ENCODE results near the gene CNOT3.

The CNOT3 gene

GRCh38 chr19:54123682-54124081 is 13.9 kb upstream of the CNOT3 start:
- no peak for DNase-seq

DNA sequence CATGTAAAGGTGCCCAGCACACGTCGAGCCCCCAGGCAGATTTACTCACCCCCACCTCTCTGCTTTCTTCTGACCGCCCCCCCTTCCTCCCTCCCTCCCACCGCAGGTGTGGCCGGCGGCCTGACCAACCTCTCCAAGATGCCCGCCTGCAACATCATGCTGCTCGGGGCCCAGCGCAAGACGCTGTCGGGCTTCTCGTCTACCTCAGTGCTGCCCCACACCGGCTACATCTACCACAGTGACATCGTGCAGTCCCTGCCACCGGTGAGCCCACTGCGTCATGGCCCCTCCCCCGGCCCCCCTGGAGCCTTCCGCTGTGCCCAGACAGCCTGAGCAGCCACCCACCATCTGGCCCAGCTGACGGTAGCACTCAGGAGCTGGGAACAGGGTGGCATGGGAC is 13.2 kb upstream of the CNOT3 start:
- DNase-seq = no peak

- DNase-seq = no peak
Observed at GRCh38 chr19:54125713-54126112, 11.8 kb upstream of the CNOT3 start.

- no peak for DNase-seq
Observed at GRCh38 chr19:54127688-54128440, 9.7 kb upstream of the CNOT3 start.

DNA sequence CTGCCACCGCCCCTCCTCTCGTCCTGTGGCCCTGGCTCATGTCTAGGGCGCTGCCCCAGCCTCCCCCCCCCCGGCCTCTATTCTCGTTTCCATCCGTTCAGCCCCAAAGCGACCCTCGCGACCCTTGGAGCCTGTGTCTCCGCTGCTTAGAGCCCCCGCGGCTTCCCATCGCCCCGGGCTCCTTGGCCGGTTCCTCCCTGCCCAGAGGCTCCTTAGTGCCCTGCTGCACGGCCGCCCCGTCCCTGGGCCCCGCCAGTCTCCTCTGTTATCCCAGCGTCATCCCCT is 9.2 kb upstream of the CNOT3 start:
- no peak for DNase-seq

DNA sequence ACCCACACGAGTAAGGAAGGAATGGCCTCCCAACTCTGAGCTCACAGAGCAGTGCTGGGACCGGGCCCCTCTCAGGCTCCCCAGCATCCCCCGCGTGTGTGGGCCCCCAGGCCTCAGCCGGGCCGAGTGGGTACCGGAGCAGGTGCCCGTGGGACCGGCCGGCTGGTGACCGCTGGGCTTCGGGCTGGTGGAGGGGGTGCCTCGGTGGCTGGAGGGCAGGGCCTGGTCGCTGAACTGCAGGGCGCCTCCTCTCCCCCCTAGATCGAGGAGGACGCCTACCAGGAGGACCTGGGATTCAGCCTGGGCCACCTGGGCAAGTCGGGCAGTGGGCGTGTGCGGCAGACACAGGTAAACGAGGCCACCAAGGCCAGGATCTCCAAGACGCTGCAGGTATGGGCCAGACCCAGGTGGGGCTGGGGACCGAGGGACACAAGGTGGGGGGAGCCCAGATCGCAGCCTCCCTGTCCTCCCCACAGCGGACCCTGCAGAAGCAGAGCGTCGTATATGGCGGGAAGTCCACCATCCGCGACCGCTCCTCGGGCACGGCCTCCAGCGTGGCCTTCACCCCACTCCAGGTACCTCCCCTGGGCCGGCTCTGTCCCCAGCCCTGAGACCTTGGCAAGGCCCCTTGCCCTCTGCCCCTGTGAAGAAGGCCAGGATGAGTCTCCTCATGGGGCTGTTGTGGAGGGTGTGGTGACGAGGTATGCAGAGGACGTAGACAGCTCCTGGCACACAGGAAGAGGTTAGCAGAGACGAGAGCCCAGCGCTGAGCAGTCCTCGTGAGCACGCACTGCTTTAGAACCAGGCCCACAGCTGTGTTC is 8.6 kb upstream of the CNOT3 start:
- no peak for DNase-seq

DNA sequence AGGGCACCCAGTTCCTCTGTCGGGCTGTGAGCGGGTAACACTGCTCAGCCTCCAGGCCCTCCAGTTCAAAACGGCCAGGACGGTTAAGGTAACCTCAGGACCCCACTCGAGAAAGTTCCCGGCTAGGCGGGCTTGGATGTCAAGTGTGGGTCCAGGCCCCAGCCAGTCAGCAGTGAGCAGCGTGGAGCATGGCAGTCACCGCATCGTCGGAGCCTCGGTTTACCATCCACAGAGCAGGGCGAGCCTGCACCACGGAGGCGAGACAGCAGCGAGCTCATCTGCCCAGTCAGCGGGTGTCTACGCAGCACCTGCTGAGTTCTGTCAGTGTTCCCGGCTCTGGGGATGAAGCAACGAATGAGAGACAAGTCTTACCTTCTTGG is 8.0 kb upstream of the CNOT3 start:
- no peak for DNase-seq

DNA sequence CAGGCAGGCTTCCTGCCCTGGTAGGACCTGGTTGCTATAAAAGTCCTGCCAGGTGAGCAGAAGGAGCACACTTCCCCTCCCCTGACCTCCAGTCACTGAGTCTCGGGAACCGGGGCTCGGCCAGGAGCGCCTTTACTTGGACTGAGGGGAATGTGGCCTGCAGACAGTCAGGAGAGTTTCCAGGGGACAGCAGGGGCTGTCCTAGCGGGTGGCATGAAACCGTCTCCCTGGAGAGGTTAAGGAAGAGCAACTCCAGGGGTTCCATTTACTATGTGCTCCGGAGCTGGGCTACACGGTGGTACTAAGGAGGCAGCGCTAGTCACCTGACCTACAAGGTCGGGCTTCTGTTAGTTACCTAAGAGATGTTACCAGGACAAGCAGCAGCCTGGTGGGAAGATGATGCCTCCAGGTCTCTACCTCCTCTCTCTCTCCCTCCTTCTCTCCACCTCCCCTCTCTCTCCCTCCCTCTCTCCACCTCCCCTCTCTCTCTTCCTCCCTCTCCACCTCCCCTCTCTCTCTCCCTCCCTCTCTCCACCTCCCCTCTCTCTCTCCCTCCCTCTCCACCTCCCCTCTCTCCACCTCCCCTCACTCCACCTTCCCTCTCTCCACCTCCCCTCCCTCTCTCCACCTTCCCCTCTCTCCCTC is 4.1 kb upstream of the CNOT3 start:
- DNase-seq = no peak

- DNase-seq = no peak
Observed at GRCh38 chr19:54133957-54134590, 3.5 kb upstream of the CNOT3 start.

DNA sequence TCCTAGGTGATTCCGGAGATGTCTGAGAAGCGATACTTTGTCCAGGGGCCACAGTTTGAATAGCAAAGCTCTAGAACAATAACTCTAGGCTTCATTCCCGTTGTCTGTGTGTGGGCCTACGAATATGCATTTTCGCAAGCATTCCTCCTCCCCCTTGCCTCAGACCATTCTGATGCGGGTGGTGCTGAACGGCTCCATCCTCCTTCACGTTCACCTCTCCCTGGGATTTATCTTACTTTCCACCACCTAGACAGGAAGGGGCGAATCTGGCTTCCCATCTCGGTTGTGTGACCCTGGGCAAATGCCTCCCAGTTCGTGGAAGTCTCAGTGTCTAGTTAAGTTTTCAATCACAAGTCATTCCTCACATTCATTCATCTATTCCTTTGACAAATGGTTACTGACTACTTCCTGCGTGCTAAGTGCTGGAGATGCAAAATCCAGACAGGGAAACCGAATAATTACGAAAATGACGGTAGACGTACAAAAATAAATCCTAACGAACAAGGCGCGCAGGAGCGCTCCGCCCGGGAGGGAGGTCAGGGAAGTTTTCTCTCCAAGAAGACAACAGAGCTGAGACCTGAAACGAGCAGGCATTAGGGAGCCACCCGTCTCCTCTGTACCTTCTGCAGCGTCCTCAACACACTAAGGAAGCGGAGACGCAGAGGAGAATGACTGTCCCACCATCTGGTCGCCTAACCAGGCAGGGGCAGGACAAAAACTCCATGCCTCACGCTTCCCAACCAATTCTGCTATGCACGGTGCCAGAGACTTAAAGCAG is 1.3 kb upstream of the CNOT3 start:
- no peak for DNase-seq

DNA sequence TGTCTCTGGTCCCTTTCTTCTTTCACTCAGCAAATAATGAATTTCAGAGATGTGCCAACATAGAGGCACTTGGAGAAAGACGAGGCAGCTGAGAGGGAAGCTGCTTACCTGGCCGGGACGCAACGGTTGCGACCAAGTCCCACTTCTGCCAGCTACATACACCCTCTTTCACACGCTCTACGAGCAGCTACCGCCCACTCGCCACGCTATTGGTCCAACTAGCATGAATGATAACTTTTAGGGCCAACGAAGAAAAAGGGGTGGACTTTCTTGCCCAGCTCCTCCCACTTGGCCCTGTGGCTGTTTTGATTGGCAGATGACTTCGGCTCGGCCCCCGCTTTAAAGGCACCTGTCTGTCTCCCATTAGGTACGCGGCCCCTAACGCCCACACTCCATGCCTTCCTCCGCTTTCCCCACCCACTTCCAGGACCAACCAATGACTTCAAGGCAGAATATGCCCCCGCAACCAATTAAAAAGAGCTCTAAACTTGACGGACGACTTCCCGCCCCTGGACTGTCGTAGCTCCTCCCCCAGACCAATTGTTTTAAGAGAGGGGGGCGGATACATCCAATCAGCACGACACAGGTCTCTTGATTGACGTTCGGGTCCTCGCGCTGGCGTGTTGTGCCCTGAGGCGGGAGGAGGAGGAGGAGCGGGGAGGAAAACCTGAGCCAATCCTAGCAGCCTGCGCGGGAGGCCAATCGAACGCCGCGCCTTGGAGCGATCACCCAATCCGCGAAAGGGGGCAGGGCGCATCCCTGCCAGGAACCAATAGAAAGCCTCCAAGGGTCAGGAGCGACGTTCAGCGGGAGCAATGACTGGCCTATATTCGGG is 481 bp upstream of the CNOT3 start:
- DNase-seq = peak; percentile 99

DNA sequence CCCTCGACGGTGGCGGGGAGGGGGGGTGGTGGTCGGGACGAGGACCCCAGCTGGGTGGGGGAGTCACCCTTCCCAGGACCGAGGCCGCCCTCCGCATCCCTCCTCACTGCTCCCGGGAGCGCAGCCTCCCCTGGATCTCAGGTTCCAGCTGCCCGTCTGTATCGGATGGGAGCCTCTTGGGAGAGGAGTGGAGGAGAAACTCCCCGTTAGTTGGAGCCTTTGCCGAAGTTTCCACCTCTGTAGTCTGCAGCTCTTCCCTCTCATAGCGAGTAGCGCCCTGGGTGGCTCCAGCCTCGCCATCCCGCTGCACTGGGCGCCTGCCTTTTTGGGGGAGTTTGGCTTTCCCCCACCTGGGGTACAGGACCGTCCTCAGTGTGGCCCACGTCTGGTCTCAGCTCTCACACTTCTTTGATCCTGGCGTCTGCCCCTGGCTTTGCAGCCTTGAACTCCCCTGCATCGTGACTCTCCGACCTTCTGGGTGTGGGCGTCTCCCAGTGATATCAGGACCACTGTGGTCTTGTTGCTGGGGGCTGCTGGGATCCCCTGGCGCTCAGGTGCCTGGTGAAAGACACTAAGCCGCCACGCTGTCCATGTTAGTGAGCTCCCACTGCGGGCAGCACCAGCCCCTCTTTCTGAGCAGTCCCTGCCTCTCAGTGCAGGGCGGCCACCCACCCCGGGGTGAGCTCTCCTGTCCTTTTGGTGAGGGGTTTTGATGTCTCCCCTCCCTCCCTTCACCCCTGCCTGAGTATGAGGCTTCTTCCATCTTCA is 1.1 kb downstream of the CNOT3 start:
- DNase-seq = no peak

DNA sequence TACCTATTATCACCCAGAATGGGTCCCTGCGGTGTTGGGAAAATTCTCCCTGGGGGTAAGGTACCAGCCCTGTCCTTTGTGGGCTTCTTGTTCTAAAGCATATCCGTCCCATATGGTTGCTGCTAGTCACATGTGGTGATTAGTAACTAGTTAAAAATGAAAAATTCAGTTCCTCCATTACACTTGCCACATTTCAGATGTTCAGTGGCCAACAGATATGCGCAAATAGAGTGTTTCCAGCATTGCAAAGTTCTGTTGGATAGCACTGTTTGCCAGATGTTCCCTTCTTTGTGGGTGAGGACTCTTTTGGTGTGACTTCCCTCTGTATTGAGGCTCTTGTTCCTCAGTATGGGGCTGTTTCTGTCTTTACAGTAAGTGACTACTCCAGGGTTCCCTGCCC is 3.8 kb downstream of the CNOT3 start:
- DNase-seq = no peak

- DNase-seq = no peak
Observed at GRCh38 chr19:54142166-54142780, 4.7 kb downstream of the CNOT3 start.

DNA sequence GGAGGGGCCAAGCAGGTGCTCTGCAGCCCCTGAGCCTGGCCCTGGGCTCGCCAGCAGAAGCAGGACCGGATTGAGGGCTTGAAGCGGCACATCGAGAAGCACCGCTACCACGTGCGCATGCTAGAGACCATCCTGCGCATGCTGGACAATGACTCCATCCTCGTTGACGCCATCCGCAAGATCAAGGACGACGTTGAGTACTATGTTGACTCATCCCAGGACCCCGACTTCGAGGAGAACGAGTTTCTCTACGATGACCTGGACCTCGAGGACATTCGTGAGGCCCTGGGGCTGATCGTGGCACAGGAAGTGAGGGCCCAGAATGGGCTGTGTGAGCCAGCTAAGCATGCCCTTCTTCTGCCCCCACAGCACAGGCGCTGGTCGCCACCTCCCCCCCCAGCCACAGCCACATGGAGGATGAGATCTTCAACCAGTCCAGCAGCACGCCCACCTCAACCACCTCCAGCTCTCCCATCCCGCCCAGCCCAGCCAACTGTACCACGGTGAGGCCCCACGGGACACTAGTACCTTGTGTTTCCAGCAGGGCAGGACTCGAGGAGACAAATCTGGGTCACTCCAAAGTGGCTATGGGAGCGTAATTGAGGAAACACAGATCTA is 8.1 kb downstream of the CNOT3 start:
- no peak for DNase-seq

DNA sequence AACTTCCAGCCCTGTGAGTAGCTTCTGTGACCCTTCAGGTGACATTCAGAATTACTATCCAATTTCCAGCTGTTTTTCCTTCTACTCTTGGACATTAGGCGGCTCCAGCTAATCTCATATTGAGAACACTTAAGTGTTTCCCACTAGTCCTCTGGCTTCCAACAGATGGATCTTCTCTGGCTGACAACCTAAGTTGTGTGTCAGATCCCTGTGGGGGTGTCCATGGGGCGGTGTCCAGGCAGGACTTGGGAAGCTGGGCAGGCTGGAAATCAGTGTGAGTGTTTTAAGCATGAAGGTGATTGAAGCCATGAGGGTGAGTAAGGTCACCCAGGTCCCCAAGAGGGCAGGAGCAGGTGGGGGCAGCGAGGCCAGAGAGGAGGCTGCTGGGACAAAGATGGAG is 10.1 kb downstream of the CNOT3 start:
- no peak for DNase-seq

DNA sequence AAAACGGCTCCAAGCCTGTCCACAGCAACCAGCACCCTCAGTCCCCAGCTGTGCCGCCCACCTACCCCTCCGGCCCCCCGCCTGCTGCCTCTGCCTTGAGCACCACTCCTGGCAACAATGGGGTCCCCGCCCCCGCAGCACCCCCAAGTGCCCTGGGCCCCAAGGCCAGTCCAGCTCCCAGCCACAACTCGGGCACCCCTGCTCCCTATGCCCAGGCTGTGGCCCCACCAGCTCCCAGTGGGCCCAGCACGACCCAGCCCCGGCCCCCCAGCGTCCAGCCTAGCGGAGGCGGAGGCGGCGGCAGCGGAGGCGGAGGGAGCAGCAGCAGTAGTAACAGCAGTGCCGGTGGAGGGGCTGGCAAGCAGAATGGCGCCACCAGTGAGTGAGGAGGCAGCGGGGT is 10.6 kb downstream of the CNOT3 start:
- DNase-seq = no peak

DNA sequence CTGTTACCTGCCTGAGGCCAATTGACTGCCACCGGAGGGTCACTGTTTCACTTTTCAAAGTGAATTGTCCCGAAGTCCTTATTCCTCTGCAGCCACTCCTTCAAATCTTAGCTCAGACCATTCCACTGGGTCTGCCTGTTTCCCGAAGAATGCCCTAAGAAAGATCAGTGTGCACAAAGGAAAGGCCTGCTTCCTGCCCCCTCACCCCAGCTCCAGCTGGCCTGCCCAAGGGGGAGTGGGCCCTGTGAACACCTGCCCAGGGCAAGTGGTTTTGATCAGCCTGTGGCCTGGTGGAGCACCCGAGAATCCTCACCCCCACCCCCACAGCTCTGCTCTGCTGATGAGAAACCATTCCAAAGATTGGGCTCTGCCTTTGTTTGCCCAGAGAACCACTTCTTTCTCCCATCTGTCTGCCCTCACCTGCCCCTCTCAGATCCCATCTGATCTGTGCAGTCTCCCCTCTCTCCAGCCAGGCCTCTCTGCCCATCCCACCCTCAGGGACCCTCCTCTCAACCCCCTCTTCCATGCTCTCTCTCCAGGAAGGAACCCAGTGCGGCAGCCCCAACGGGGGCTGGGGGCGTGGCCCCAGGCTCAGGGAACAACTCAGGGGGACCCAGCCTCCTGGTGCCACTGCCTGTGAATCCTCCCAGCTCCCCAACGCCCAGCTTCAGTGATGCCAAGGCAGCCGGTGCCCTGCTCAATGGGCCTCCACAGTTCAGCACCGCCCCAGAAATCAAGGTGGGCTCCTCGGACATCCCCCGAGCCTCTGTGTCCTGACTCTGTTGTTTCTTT is 11.7 kb downstream of the CNOT3 start:
- DNase-seq = no peak

GRCh38 chr19:54151362-54152035 is 13.9 kb downstream of the CNOT3 start:
- DNase-seq = no peak

Measured in NCI-H2107 (cell line).